SK-N-SH (cell line): ENCODE results near the gene SYT6.

Experiments
- EP300 ChIP-seq, 2 experiments: IDR thresholded peaks; 2 replicates each; pipeline versions ENCODE4 v1.4.0 to v1.6.1; 2012; ENCODE audit warnings: borderline replicate concordance in 1 of 2, low read depth in 1 of 2, low read length in 1 of 2
- FOSL2 ChIP-seq: IDR thresholded peaks from 2 replicates; pipeline ENCODE4 v1.4.0; 2012; ENCODE audit warnings: low read depth, mild to moderate bottlenecking, moderate library complexity, borderline replicate concordance
- FOXM1 ChIP-seq: IDR thresholded peaks from 2 replicates; pipeline ENCODE4 v1.4.0; 2012; ENCODE audit warnings: low read depth, mild to moderate bottlenecking
- GABPA ChIP-seq: IDR thresholded peaks from 2 replicates; pipeline ENCODE4 v1.4.0; 2012; ENCODE audit warnings: low read depth, mild to moderate bottlenecking
- JUND ChIP-seq: IDR thresholded peaks from 2 replicates; pipeline ENCODE4 v1.4.0; 2012
- NFIC ChIP-seq: IDR thresholded peaks from 2 replicates; pipeline ENCODE4 v1.4.0; 2012; ENCODE audit warnings: borderline replicate concordance
- POLR2AphosphoS5 ChIP-seq: IDR thresholded peaks from 2 replicates; pipeline ENCODE4 v1.6.1; 2012; ENCODE audit warnings: low read depth, low read length
- RCOR1 ChIP-seq: fragments of 150-350 bp; IDR thresholded peaks from 2 replicates; pipeline ENCODE4 v1.6.1; 2017; ENCODE audit warnings: antibody characterized with exemption, low read length
- RXRA ChIP-seq: IDR thresholded peaks from 2 replicates; pipeline ENCODE4 v1.4.0; 2012; ENCODE audit warnings: low read depth, mild to moderate bottlenecking, borderline replicate concordance
- SIN3A ChIP-seq: IDR thresholded peaks from 2 replicates; pipeline ENCODE4 v1.6.1; 2012; ENCODE audit warnings: low read depth, mild to moderate bottlenecking, low read length, moderate library complexity, borderline replicate concordance
- SMC3 ChIP-seq: IDR thresholded peaks from 2 replicates; pipeline ENCODE4 v1.6.1; 2012; ENCODE audit warnings: low read depth, low read length, improper control_type of control experiment
- TAF1 ChIP-seq: IDR thresholded peaks from 2 replicates; pipeline ENCODE4 v1.6.1; 2012; ENCODE audit warnings: low read depth, mild to moderate bottlenecking, low read length, moderate library complexity, borderline replicate concordance
- TF ChIP-seq, protein P1 (sequence below): fragments of 200-600 bp; sonication (generic); IDR thresholded peaks from 2 replicates; pipeline ENCODE4 v1.6.1; 2017; ENCODE audit warnings: antibody characterized with exemption, mild to moderate bottlenecking, moderate library complexity
- TF ChIP-seq, protein P2 (sequence below): IDR thresholded peaks from 2 replicates; pipeline ENCODE4 v1.4.0; 2012; ENCODE audit warnings: low read depth

DNA sequence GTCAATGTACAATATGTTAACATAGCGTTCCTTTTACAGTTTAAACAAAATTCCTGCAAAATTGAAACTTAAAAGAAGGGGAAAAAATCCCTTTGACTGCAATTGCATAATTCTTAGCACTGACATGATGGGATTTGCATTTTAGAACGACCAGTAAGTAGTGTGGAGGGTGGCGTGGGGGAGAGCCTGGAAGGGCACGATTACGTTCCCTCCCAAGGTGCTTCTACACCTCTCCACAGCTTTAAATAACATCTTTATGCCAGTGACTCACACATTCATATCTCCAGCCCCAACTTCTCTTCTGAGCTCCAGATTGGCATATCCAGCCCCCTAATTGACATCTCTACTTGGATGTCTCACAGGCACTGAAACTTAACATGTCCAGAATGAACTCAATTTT, 110.1 kb downstream of the SYT6 start:
- TF ChIP-seq, protein P1, sequence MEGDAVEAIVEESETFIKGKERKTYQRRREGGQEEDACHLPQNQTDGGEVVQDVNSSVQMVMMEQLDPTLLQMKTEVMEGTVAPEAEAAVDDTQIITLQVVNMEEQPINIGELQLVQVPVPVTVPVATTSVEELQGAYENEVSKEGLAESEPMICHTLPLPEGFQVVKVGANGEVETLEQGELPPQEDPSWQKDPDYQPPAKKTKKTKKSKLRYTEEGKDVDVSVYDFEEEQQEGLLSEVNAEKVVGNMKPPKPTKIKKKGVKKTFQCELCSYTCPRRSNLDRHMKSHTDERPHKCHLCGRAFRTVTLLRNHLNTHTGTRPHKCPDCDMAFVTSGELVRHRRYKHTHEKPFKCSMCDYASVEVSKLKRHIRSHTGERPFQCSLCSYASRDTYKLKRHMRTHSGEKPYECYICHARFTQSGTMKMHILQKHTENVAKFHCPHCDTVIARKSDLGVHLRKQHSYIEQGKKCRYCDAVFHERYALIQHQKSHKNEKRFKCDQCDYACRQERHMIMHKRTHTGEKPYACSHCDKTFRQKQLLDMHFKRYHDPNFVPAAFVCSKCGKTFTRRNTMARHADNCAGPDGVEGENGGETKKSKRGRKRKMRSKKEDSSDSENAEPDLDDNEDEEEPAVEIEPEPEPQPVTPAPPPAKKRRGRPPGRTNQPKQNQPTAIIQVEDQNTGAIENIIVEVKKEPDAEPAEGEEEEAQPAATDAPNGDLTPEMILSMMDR: no peak
- TF ChIP-seq SIN3A (no peak), FOXM1 (no peak), JUND (no peak), NFIC (no peak), SMC3 (no peak), TAF1 (no peak), GABPA (no peak), EP300 (IDR thresholded peaks at IDR 0.05; ENCODE audit: borderline replicate concordance in 1 of 2, low read depth in 1 of 2, low read length in 1 of 2) (no peak), FOSL2 (no peak), POLR2AphosphoS5 (no peak), RCOR1 (no peak), RXRA (no peak)
- TF ChIP-seq, protein P2, sequence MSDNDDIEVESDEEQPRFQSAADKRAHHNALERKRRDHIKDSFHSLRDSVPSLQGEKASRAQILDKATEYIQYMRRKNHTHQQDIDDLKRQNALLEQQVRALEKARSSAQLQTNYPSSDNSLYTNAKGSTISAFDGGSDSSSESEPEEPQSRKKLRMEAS: no peak
